Glomerular endothelial cell (primary cell): ENCODE data around the gene MELTF. TPM values are rescaled to one million over a fixed set of nuclear protein-coding genes. Genes with fewer than 3 reads are reported as not detected.

Source experiments
- DNase-seq: peaks from one replicate; pipeline ENCODE4 v3.0.0-alpha.2; 2011; ENCODE audit warnings: low read depth, low spot score; ENCODE audit errors: extremely low read depth
- total RNA-seq: library from RNA; depleted of rRNA; stranded (reverse); fragments of >200 nt; gene quantifications from 2 replicates; pipeline ENCODE4 v1.2.3, GENCODE V29; 2015

The MELTF gene
- total RNA-seq, 1 donor from 2014 or later: 5.7 TPM

DNA sequence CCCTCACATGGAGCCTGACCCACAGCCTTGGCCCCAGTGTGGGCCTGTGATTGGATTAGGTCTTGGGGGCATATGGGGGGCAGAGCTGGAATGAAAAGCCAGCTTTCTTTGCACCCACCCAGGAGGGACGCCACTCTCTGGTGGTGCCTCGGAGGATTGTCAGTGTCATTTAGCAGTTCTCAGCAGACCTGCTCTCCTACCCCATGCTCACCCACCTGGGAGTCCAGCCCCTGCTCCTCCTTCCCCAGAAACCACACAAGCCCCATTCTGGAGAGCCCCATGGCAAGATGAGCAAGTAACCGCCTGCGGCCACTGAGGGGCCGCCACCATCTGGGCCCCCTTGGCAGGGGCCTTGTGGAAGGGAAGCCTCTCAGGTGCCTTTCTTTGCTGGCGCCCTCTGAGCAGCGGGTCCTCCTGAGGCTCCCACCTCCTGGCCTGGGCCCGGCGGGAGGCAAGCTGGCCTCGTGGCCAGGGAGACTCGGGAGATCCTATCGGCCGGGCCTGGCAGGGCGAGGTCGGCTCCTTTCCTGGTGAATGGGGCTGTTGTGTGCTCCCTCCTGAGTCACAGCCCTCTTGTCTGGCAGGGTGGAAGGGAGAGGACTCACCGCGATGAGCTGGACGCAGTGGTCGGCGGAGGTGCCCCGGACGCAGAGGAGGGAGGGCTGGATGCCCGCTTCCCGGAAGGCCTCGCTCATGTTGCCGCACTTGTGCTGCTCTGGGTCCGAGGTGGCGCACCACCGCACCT lies 2.3 kb downstream of the MELTF start:
- no peak for DNase-seq

DNA sequence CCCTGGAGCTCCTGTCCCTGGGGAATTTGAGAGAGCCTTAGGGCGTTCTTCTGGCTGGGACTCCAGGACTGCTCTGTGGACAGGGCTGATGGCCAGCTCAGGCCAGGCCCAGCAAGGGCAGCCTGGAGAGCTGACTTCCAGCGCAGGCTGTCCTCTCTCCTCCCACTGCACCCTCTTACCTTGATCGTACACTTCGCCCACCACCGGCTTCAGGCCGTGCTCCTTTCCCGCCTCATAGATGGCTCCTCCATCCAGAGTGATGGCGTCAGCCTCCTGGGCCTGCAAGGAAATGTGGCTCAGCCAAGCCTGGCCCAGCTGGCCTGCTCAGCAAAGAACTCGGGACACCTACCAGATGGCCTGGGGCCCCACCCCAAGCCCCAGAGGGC lies 3.1 kb downstream of the MELTF start:
- DNase-seq: no peak

DNA sequence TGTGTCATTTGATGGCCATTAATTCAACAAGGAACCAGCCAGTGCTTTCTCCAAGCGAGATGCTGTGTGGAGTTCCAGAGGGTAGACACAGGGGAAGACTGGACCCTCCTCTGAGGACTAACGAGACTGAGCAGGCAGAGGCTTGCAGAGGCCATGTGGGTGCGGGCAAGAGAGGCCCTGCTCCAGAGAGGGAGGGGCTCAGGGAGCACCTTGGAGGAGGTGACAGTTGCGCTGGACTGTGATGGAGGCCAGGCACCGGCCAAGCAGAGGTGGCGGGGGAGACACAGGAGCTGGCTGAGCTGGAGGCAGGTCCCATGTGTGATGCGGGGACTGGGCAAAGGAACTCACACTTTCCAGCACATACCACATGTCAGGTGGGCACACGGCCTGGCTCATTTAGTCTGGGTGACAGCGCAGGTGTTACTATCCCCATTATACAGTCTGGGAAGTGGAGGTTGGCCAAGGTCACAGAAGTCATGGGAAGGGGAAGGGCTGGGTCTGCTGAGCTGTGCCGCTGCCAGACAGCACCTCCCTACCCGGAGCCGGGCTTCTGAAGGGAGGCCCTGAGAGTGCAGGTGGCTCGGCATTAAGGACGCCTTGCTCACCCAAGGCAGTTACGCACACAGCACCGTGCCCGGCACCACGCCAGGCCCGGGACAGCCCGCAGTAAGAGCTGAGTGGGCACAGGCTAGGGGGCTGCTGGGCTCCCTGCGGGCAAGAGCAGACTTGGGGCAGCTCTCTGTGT lies 3.7 kb downstream of the MELTF start:
- no peak for DNase-seq

DNA sequence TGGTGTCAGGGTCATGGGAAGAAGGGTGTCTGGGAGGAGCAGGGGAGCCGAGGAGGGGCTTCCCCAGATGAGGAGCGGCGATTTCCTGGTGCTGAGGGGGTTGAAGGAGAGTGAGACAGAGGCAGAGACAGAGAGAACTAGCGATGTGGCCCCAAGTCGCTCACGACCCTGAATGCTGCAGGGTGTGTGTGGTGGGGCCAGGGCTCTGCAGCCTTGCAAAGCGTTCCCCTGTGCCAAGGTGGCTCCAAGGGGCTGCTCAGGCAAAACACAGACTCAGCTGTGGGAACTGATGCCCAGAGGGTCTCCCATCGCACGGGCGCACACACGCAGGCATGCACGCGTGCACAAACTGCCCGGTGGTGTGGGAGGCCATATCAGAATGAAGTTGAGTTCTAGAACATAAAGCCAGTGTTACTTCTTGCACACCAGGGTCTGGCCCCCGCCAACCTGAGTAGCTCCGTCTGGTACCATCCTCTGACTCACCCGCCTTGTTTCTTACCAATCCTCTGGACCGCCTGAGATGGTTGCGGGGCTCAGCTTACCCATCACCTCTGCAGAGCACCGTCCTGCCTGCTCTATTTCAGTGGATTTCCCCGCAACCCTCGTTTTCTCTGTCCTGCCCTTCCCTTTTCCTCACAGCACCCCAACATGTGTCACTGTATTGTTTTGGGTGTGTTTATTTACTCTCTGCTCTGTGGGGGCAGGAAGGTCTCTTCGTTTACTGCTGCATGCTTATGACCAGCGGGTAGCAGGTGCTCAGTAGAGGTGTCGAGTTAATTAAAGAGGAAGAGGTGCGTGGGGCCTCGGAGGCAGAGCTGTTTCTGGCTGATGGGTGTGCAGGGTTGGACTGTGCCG lies 4.5 kb downstream of the MELTF start:
- no peak for DNase-seq

DNA sequence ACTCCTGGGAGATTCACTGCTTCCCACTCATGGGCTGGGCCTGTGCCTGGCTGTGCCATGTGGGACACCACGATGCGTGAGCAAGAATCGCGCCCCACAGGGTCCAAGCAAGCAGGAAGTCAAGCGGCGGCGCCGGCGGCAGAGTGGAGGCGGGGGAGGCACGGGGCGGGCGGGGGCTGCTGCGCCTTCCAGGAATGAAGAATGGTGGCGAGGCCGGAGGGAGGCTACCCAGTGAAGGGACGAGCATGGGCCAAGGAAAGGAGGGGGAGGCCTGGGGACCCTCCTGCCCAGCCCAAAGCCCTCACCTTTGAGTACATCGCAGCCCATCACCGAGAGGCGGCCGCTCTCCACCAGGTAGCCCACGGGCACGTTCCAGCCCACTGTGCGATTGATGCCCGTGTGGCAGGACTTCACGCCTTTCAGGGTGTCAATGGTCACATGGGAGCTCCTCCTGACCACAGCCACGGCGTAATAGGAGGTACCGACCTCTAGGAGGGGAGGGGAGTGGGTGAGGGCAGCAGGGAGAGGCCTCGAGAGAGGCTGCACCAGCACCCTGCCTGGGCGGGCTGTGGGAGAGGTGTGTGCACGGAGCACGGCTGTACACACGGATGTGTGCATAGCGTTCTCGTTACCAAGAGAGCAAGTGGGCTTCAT lies 5.5 kb downstream of the MELTF start:
- DNase-seq: no peak

DNA sequence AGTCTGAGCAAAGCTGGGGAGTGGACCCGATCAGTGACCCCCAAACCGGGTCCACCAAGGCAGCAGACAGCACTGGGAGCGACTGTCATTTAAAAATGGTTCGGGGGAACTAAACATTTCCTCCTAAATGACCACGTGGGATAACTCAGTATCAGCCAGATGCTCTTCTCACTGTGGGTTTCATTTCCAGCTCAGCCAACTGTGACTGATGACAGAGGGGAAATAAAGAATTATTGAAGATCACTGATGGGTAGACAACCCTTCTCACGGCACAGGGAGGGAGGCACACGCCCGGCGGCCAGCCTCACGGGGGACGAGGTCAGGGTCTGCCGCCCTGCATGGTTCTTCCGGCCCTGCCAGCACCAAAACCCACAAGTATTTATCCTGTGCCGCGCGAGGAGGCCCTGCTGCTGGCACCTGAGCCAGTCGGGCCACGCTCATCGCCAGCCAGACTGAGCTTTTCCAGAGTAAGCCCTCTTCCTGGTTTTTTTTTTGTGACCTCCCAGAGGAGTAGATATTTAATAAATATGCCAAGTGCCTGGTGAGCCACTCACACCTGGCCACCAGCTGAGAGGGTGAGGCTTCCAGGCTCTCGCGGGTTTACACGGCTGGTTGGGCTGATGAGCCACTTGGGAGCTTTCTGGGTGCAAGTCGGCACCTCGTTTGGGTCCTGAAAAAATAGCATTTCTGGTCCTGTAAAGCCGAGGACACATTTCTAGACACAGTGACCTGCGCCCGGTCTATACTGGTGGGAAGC lies 6.2 kb downstream of the MELTF start:
- DNase-seq: no peak

DNA sequence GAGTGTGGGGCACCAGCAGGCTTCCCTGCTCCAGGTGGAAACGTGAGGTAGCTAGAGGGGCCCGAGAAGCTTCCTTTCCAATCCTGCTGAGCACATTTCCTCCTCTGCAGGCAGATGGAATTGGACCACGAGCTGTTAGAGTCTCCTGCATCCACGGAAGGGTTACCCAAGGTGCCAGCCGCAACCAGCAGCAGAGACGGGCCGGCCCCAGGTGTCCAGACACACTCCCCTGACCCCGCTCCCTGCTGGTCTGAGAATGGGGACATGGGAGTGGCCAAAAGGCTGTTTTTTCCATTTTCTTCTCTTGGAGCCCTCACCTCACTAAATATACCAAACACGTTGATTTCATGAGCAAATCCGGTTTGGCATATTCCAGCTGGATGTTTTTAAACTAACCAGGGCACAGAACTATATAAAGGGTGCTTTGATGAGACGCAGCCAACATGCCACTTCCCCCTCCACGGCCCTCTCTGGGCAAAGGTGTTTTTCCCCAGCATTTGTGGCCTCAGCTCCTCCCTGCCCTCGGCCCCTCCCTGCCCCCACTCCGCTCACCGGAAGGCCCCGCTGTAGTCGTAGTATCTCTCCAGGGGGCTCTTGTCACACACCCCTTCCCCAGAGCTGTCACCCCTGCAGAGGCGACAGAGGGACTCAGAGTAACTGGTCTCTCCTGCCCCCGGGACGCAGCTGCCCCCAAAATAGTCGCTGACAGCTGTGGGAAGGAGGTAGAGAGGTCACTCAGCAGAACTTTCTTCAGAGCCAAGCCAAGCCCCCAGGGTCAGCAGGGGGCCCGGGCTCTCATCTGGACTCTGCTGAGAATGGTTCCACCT lies 7.0 kb downstream of the MELTF start:
- no peak for DNase-seq

DNA sequence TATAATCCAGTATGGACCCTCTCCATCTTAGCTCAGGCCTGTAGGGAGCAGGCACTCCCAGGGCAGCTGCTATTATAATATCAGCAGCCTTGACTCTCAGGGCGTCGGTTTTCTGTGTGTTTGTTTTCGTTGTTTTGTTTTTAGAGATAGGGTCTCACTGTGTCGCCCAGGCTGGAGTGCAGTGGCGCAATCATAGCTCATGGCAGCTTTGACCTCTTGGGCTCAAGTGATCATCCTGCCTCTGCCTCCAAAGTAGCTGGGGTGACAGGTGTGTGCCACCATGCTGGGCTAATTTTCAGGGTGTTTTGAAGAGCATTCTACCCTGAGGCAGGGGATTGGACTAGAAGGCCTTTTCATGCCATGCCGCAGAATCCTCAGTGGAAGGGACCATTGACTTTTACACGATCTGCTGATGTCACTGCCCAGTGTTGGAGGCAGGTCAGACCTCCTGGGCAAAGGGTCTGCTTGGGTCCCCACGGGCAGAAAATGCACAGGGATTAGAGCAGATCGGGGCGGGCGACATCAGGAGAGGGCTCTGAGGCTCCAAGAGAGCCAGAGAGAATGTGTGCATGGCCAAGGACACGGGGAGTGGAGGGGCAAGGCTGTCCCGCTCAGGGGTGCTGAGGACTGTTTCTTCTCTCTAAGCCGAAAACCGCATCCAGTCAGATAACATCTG lies 7.8 kb downstream of the MELTF start:
- DNase-seq: no peak

DNA sequence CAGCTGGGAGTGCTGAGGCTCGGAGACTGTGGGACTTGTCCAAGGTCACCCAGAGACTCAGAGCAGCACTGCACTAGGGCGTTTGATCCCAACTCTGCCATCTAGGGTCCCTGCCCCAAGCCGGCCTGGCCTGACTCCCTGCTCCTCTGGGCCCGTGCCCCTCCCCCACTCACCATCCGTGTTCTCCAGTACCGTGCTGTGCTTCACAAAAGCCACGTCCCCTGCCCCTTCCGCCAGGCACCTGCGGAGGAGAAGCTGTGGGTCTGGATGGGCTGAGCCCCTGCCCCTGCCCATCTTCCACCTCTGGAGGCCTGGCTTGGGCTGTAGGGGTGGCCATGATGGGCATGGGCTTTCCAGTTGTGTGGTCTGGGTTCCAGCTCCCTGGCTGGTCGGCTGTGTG lies 8.4 kb downstream of the MELTF start:
- no peak for DNase-seq

DNA sequence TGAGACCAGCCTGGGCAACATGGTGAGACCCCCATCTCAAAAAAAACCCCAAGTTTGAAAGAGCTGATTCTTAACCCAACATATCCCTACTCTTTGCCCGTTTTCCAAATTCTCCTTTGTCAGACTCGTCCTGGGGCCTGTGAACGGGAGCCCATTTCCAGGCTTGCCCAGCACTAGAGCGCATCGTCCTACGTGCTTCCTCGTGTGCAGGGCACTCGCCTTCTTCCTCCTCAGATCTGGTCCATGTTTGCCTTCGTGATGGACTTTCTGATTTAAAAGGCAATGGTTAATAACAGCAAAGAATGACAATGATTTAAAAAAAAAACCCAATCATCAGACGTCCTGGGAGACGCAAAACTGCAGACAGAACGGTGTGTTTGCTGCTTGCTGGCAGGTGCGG lies 10.1 kb downstream of the MELTF start:
- no peak for DNase-seq

DNA sequence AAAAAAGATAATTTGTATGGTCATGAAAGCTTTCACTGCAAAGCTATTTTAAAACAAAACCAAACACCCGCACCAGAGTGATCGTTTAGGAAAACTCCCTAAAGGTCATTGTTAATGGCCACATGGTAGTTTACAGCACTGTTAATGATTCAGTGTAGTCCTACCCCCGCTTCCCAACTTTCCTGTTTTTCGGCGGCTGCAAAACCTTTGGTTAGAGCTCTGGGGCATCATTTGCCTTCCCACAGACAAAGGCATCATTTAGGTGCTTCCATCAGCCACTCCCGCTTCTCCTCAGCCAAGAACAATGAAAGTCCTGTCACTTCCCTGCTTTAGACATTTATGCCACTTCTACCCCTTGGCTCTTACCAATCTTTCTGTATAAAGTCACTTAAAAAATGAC lies 10.6 kb downstream of the MELTF start:
- DNase-seq: no peak

DNA sequence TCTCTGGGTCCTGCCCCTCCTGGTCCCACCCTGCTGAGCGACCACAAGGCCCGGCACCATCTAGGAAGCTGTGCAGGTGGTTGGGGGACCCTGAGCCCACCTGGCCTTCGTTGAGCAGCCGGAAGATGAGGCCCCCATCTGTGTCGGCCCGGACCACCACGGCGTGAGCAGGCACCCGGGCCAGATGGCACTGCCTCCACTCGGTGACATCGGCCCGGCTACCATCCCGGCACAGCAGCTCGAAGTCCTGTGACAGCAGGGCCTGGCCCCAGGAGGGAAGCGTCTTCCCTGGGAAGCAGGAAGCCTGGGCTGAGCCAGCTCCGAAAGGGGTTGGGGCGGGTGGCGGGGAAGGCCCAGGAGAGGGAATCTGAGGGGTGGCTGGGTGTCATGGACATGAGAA lies 12.6 kb downstream of the MELTF start:
- DNase-seq: no peak

DNA sequence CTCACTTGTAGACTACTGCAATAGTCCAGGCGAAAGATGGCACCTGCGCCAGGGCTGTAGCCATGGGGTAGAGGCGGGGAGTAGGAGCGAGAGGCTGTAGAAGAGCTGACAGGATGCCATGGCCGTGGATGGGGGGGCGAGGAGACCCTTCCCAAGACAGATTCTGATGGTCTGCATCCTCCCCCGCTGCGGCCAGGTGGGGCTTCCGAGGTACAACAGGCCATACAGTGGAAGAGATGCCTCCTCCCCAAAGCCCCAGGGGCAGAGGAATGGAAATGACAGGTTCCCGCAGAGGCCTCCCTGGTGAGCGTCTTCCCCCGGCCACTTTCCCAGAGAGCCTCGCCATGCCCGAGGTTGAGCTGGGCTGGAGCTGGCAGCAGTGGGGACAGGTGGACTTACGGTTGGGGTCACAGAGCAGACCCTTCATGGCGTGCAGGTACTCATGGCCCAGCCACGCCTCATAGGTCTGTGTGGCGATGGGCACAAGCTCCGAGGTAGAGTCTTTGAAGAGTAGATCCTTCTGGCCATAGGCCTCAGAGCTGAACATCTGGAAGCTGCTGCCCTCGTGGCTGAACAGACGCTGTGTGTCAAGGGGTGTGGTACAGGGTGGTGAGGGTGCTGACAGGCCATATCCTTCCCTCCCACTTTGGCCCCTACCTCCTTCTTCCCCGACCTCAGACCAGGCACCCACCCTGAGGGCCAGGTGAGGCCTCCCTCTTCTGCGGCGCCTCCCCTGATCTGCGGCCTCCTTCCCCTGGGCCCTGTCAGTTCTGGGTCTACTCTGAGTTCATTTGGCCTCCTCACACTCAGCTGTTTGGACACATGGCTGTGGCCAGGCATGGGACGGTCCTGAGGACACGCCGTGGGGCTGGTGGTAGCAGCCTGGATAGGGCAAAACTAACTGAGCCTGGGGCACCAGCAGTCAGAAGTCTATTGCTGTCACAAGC lies 13.6 kb downstream of the MELTF start:
- DNase-seq: no peak

DNA sequence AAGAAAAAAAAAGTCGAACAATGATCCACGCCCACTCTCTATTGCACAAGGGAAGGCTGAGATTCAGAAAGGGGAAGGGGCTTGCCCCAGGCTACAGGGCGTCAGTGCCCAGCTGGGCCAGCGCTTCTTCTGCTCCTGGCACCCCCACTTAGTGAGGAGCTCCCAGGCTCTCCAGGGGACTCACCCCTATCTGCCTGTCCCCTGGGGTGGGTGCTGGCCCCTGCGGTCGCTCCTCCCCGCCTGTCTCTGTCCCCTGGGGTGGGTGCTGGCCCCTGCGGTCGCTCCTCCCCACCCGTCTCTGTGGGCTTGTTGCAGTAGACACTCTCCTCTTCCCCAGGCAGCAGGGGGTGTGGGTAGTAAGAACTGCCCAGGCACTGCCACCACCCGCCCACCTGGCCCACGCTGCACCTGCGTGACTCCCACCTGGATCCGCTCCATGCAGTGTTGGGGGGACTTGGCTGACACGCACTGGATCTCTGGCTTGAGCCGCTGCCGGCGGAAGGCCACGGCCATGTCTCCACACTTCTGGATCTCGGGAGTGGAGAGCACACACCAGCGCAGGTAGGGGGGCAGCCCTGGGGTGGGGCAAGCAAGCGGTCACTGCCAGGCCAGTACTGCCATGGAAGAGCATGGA lies 14.6 kb downstream of the MELTF start:
- no peak for DNase-seq

DNA sequence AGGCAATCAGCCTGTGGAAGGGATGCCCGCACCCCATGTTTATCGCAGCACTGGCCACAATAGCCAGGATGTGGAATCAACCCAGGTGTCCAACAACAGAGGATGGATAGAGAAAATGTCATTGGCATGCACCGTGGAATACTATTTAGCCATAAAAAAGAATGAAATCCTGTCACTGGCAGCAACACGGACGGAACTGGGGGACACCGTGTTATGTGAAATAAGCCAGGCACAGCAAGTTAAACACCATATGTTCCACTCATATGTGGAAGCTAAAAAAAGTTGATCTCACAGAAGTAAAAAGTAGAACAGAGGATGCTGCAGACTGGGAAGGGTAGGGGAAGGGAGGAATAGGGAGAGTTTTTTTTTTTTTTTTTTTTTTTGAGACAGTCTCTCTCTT lies 15.6 kb downstream of the MELTF start:
- DNase-seq: no peak

DNA sequence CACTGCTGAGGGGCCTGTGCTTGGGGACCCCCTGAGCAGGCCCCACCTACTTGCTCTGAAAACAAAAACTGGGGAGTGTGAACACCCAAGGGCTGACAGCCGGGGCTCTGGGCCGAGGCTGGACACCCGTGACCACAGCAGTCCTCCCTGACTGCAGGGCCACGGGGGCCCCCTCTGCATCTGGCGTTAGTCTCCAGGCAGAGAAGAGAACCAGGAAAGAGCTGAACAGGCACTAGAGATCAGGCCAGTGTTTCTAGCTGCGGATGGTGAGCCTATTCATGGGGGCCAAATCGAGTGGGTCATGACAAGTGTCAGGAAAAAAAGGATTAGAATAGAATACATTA lies 17.1 kb downstream of the MELTF start:
- no peak for DNase-seq

DNA sequence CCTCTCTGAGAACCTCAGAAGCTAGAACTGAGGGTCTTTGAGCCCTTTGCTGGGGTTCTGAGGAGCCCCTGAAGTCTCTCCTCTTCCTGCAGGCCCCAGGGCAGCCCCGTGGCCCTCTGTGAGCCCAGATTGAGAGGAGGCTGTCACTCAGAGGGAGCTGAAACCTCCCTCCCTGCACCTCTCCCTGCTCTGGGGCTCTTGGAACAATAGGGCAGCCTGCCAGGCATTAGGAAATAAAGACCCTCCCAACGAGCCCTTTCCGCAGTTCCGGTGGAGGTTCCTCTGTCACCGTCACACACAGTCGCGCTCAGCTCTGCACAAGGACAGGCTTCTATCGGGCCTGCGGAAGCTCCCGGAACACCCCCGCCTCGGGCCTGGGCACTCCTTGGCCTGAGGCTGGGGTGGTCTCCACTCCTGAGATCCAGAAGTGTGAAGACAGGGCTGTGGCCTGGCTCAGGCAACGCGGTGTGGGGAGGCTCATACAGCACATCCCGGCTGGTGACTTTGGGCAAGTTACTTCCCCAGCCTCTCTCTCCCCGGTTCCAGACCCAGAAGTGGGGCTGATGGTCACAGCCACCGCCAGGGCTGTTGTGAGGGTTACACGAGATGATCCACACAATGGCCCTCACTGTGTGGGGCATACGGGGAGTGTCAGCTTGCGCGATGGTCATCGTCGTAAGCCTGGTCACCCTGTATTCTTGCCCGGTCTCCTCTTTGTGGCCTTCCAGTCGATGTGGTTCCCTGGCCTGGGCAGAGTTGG lies 17.7 kb downstream of the MELTF start:
- no peak for DNase-seq
